Stimulated activated CD8-positive, alpha-beta memory T cell treated with anti-CD3 and anti-CD28 coated beads, Interleukin-7, amount 100 ng/mL, for 48 hours (primary cell): Measurements from ENCODE around the gene RRAGD.
A peak's percentile ranks its signal among the peaks of the same experiment; 100 is the strongest.

Experiments used
- DNase-seq, 2 donors: peaks; one replicate each; pipeline ENCODE4 v3.0.0-alpha.2; 2020; ENCODE audit warnings: low read depth in 1 of 2; ENCODE audit errors: extremely low read depth in 1 of 2

The RRAGD gene

DNA sequence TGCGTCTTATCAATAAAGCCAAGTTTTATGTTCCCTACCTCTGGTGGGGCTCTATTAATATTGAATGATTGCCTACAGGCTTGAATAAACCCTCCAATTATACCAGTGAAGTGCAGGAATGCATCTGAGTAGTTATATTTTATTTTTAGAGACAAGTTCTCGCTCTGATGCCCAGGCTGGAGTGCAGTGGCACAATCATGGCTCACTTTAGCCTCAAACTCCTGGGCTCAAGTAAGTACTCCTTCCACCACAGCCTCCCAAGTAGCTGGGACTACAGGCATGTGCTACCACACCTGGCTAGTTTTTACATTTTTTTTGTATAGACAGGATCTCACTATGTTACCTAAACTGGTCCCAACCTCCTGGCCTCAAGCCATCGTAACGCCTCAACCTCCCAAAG lies 33.4 kb downstream of the RRAGD start:
- no peak for DNase-seq

DNA sequence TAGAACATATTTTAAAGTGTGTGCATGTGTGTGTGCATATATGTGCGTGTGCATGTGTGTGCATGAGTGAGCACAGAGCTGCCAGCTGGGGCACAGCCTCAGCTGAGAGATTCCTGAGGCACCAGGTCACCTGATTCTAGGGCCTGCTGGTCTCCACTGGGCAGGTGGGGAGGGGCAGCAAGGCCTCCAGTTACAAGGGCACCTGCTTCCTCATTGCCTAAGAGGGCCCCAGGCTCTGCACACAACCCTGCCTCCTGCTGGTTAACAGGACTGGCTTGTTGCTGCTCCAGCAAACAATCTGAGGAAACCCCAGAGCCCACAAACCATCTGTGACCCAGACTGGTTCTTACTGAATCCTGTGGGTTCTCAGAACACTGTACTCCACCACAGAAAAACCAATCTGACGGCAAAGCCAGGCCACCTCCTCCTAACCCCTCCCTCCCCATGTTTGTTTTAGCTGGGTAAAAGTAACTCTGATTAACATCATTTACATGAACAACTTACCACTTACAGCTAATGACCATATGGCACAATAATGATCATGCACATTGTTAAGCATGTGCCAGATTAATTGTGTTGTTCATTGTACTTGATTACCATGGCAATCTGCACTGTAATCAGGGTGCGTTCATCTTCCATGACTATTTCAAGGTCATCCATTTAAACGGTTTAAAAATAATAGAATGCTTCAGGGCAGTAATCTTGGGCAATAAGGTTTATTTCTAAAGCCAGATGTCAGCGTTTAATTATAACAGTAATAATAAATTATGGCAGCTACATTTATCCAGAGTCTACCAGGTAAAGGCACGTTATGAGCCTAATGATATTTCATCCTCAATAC lies 36.4 kb downstream of the RRAGD start:
- DNase-seq, result peak; percentile 35 to 66

DNA sequence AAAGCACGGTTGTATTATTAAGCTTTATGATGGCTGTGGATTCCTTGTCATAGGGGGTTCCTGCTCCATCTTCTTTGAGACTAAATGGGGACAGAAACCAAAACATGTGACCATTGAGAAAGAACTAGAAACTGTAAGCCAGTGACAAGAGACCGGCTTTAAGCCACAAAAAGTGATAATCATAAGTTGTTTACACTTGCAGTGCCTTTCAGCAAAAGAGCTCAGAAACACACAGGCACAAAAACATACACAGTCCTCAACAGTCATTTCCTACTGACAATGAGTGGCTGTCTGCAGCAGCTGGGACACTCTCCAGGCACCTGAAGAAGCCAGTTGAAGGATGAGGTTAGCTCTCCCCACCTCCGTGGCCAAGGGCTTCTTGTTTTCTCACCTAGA lies 39.6 kb downstream of the RRAGD start:
- no peak for DNase-seq

DNA sequence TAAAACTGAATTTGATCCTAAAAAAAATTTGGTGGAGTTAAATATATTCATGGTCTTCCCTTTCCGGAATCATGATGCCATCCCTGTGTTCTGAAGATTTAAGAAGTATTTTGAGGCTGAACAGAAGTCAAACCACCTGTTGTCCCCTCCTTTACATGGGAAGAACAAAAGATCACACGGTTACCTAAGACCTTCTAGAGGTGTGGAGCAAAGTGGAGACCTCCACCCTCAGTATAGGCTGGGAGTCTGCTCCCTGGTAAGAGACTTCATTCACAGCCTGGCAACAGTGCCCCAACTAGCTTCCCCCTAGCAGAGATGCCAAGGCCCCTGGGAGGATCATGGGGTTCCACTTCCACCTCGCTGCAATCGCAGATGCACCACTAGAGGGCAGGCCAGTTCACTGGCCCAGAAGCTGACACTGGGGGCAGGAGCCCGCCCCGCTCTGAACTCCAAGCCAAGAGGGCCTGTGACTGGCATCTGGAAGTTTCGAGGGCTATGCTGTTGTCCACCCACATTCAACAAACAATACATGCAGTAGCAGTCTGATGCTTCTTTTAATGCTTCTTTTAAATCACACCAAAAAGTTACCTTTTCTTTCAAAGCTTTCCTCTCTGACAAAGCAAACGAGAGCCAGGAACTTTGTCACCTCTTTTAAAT lies 40.1 kb downstream of the RRAGD start:
- peak; percentile 40 to 64 for DNase-seq

DNA sequence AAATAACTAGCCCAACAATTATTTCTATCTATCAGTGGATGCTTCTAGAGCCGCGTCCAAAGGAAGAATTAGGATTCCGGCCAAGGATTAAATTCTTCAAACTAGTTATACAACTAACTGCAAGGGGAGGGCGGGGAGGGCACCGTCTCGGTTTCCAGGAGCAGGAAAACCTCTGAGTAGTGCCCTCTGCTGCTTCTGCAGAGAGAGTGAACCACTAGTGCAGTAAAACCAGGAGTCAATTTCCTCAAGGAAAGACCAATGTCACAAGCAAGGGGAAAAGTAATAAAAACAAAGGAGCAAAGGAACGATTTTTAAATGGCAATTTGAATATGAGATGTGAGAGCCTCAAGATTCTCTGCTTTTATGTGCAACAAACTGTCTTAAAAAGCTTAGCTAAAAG lies 43.1 kb downstream of the RRAGD start:
- no peak for DNase-seq

DNA sequence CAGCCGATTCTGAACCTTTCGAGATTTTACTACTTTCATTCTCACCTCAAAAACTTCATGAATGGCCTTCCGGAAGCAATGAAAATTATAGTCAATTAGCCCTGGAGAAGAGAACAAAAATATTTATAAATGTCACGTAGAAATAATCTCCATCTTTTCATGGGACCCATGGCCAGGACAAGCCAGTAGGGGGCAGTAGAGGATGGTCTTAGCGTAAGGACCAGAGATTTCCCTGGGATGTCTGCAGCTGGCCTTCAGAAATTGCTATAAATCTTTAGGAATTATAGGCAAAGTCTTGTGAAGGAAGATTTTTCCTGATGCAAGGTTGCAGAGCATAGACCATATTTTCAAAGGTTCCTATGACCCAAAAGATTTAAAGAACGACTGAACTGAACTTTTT lies 44.0 kb downstream of the RRAGD start:
- no peak for DNase-seq

DNA sequence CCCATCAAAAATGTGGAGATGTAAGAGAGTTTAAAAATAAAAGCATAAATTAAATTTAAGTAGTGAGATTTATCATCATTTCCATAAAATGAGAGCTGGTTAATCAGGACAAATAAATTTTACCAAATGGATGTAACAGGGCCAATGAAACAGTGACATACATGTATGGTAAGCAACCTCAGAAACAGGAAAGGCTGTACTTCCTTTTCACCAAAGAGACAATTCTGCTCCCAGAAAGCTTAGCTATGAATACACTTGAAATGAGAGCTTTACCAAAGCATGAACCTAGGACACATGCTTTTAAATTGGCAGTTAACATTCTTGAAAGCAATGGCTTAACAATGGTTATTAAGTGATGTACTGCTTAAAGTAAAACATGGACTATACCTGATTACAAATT lies 47.5 kb downstream of the RRAGD start:
- DNase-seq, result no peak

DNA sequence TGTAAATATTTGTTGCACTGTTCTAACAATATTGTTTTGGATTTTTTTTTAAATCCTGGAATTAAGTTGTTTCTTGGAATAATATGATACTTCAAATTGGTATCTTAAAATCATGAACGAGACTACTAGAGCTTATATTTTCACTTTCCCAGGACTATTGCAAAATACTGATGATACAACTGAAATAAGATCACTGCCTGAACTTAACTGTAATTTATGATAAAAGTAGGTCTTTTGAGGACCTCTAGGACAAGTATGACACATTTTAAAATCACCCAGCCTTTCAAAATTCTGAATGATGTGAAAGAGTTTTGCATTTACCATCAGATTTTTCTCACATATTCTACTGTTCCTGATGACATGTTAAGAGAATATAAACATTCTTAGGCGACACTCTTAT lies 50.9 kb downstream of the RRAGD start:
- no peak for DNase-seq

DNA sequence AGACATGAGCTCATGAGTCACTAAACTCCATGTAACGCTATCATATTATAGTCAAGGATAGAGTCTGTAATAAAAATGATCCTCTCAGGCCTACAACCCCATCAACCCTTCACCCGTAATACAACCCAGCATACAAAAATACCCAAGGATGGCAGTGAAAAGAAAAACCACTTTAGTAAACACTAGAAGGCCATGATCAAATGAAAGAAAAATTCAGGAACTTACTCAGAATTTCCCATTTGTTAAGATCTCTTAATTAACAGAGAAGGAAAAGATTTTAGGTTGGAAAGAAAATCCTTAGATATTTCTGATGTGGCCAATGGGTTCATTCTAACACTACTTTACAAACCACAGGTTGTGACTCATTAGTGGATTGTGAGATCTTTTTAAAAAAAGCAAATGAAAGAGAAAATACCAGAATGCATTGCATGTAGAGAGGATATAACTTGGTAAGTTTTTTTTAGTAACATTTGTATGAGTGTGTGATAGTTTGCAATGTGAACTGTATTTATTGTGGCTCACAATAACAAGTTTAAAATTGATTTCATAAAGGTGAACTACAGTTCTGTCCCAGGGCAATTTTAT lies 51.6 kb downstream of the RRAGD start:
- DNase-seq, result no peak

DNA sequence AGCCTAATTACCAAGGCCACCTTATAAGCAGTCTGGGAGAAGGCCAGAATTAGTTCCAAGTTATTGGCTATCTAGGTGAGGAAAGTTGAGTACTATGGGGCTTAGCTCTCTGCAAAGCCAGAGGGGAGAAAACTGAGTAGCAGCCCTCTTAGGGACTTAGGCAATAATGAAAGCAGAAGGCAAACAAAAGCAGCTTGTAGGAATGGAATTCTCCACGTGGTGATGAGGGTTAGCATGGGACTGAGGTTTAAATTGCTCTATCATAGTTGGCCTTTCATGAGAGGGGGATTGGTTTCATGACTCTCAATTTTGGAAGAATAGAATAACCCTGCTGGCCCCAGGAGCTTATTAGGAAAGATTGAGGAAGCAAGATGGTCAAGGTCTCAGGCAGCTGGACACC lies 52.5 kb downstream of the RRAGD start:
- no peak for DNase-seq

DNA sequence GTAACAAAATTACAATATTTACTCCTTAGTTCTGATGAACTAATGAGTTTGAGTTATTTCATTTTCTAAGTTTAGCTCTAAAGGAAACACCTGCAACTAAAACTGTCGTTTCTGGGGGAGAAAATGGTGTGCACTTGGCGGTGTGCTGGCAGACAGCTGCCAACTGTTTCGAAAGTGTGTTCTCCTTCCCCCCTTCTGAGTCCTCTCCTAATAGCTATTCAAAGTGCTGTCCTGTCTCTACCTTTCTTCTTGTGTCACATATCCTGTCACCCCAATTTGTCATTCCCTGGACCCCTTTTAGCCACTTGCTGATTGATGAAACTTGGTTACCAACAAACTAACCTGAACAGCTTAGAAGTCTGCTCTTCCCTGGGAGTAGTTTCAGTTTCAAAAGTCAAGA lies 54.7 kb downstream of the RRAGD start:
- DNase-seq, result no peak

DNA sequence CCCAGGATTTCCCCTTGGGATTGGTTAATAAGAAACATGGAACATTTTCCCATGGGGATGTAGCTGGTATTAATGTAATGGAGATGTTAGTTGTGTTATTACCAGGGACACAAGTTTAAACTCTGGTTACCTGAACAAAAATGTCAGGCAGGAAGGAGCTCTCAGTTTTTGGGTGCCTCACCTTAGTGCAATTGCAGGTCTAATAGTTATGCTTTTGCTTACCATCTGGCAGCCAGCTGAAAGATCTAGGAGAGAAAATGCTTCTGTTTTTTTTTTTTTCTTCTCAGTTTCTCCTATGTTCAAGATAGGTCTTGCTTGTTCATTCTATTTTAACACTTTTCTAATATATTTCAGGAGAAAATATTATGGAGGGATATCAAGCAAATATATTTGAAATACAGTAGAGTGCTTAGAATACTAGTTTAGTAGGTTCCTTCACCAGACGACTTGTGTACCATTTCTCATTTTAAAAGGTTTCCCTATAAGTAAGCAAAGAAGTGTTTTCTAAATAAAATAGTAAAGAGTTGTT lies 55.4 kb downstream of the RRAGD start:
- DNase-seq, result no peak

DNA sequence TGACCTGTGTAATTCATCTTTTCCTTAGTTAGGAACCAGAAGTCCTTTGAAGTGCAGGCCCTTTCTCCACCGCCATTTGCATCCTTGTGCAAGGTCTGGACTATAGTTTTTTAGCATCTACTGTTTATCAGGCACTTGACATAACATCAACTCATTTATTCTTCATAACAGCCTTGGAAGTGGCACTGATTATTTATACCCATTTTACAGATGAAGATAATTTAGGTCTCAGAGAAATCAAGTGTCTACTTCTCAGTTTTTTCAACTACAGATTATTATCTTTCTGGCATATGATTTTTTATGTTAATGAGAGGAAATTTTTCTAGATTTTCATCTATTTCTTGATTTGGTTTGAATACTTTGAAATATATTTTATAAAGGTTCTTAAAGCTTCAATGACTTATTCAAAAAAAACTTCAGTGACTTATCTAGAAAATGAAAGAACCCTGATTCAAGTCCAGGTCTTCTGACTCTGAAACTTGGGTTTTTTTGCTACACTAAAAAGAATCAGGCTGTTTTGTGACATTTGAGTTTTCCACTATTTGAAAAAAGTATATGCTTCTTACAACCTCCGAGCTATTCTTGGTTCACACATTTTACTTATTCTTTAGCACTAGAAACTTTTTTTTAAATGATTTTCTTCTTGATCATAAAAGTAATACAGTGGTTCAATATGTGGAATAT lies 56.4 kb downstream of the RRAGD start:
- no peak for DNase-seq

DNA sequence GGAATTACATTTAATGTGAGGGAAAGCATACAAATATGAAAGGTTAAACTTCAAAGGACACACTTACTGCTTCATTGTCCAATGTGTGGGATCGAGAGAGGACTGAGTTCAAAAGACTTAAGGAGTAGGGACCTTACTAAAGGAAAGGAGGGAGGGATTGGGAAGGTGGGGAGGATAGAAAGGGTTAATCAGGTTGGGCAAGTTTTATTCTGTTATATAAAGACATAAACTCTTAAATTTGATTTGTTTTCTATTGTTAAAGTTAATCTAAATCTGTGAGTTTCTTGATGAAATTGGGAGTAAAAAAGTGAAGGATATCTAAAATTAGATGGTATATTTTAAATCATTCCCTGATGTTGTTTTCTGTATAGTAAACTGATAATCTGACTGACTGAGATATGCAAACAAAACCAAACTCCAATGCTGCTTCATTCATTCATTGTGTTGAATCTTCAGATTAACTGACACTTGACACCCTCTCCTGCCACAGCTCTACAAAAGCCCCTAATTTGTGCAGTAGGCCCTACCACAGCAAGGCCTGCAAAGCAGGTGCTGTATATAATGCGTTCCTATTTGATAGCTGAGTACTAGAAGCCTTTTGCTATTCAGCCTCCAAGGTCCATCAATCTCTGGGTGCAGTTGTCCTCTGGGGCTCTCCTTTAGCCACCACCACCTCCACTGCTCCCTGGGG lies 58.2 kb downstream of the RRAGD start:
- no peak for DNase-seq

DNA sequence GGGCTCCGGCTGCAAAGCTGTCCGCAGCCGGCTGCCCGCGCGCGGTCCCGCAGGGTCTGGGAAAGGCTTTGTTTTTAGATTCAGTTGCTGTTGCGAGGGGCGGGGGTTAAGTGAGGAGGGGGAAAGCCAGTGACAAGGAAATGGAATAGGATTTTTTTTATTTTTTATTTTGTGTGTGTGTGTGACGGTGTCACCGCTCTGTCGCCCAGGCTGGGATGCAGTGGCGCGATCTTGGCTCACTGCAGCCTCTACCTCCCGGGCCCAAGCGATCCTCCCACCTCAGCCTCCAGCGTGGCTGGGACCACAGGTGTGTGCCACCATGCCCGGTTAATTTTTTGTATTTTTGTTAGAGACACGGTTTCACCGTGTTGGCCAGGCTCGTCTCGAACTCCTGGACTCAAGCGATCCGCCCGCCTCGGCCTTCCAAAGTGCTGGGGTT lies 58.9 kb downstream of the RRAGD start:
- DNase-seq, result no peak

DNA sequence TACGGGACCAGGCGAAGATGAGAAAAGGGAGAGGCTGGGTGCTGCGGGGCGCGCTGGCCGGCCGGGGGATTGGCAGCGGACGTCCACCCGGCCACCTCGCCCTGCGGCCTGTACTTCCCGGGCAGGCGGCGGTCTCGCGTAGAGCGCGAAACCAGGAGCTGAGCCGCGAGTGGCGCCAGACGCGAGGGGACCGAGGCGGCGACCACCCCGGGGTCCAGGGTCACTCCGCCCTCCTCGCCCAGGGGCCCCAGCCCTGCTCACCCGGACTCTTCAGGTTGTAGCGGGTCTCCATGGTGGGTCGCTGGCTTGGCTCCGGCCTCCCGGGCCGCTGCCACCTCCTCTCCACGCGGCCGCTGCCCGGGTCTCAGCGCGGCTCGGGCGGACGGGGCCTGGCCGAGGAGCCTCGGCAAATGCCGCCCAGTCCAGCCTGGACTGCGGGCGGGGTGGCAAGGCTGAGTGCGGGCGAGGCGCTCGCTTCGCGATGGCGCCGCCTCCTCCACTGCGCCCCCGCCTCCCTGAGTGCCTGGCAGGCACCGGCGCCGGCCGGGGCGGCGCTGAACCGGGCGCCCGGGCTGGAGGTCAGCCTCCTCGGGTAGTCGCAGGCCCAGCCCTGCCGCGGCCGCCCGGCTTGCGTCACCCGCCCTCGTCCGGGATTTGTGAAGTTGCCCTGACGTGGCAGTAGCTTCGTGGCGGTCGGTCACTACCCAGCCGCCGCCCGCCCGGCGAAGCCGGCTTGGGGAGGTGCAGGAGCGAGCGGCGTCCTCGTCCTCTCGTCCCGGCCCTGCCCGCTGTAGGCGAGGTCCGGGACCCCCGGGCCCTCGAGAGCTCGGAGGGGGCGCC lies 59.6 kb downstream of the RRAGD start, which contains the start of gene UBE2J1:
Gene UBE2J1, minus strand, starts transcription at position 445 of the 840 bp plus-strand sequence. Its CDS starts 153 bp downstream, at position 292.
- peak; percentile 70 to 75 for DNase-seq

DNA sequence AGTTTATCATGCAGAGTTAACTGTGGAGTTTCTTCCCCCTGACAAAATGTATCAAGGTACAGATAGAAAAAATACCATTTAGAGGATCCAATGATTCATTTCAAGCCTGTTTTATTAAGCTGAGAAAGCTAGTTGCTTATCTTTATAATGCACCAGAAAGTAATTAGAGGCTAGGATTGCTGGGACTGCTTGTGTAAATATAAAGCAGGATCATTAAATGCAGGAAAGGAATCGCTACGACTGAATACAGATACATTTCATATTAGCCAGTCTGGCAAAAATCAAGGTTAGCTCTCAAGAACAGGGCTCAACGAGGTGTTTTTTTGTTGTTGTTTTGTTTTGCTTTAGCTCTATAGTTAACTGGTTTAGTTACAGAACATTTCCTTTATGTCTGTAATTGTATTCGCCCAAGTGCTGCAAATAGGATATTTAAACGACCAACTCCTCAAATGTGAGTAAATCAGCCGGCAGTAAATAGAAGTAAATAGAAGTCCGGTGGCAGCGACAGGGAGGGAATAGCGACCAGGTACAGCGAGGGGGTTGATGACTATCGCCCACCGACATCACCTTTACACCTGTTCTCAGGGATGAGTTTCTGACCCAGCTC lies 60.3 kb downstream of the RRAGD start:
- DNase-seq, result no peak

DNA sequence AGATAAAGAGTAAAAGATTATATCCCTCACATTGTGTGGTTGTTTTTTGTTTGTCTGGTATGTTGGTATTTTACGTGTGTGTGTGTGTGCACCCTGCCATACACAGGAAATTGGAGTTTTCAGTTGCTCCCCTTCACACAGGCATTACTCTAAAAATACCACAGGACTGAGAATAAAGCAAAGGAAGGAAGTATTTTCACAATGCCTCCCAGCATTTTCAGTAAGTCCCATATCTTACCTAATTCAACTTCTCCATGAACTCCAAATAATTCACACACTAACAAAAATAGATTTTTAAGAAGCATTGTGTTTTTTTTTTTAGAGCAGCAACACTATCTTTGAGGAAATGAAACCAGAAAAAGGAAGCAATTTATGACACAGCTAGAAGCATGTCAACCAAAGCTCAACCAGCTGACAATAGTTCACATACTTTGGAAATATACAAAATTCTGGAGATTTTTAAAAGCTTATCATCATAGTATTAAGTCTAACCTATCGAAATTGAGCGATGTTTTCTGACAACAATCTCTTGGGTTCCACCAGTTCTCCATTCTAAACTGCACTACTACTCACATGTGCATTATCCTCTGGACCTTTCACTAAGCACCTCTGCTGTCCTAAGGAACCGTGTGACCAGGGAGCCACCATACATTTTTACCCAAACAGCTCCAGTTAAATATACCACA lies 61.6 kb downstream of the RRAGD start:
- DNase-seq, result no peak

DNA sequence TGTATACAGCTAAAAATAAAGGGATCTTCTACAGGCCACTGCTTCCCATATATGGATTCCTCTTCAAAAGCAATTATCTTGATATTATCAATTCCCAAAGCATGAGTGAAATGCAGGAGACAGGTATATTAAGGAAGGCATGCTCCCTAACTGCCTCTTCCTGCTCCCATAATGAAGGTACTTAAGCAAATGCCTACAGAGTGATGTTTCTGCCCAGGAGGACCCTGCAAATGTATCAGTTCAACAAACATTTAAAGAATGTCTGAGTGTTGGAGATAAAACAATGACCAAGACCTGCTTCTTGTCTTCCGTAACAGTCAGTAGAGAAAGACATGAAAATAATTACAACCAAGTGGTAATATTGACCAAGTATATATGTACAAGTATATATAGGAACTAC lies 63.7 kb downstream of the RRAGD start:
- no peak for DNase-seq
